Mesenchymal stem cell (in vitro differentiated cells and primary cell): ENCODE data around the gene SRGAP3.

Source experiments
- DNase-seq: peaks from one replicate; pipeline ENCODE4 v3.0.0-alpha.2; 2013
- H2AFZ ChIP-seq: one replicate; pipeline ENCODE4 v1.6.1; 2013; ENCODE audit warnings: low read depth, mild to moderate bottlenecking, control low read depth, inconsistent platforms, low read length, moderate library complexity
- H2AK5ac ChIP-seq: 2 replicates; pipeline ENCODE4 v1.6.1; 2013; ENCODE audit warnings: low read length, moderate library complexity, mild to moderate bottlenecking, inconsistent platforms; ENCODE audit not compliant: severe bottlenecking
- H2BK120ac ChIP-seq: one replicate; pipeline ENCODE4 v1.6.1; 2013; ENCODE audit warnings: low read depth, mild to moderate bottlenecking, inconsistent platforms, low read length, moderate library complexity
- H2BK12ac ChIP-seq, 2 experiments: one replicate each; pipeline ENCODE4 v1.6.1; 2013; ENCODE audit warnings: inconsistent platforms in 2 of 2, low read length in 2 of 2, mild to moderate bottlenecking in 2 of 2, moderate library complexity in 2 of 2, control low read depth in 1 of 2
- H2BK15ac ChIP-seq: one replicate; pipeline ENCODE4 v1.6.1; 2013; ENCODE audit warnings: mild to moderate bottlenecking, low read depth, inconsistent platforms; ENCODE audit not compliant: poor library complexity, severe bottlenecking
- H2BK5ac ChIP-seq: 2 replicates; pipeline ENCODE4 v1.6.1; 2013; ENCODE audit warnings: low read depth, mild to moderate bottlenecking, low read length, control low read depth, inconsistent platforms; ENCODE audit not compliant: poor library complexity, severe bottlenecking
- H3K14ac ChIP-seq, 2 experiments: one replicate each; pipeline ENCODE4 v1.6.1; 2013; ENCODE audit warnings: inconsistent platforms in 2 of 2, low read length in 2 of 2, control low read depth in 1 of 2, mild to moderate bottlenecking in 1 of 2, moderate library complexity in 1 of 2
- H3K18ac ChIP-seq, 2 experiments: one replicate each; pipeline ENCODE4 v1.6.1; 2013; ENCODE audit warnings: inconsistent platforms in 2 of 2, low read length in 2 of 2, control low read depth in 1 of 2, low read depth in 1 of 2, mild to moderate bottlenecking in 1 of 2
- H3K23ac ChIP-seq, 2 experiments: one replicate each; pipeline ENCODE4 v1.6.1; 2013; ENCODE audit warnings: inconsistent platforms in 2 of 2, low read length in 2 of 2, mild to moderate bottlenecking in 2 of 2, moderate library complexity in 2 of 2, control low read depth in 1 of 2
- H3K27ac ChIP-seq: 2 replicates; pipeline ENCODE4 v1.5.1; 2013; ENCODE audit warnings: mild to moderate bottlenecking, moderate library complexity, low read length, control low read depth, inconsistent platforms; ENCODE audit not compliant: poor library complexity, severe bottlenecking
- H3K27me3 ChIP-seq, 2 experiments: 2 replicates each; pipeline versions ENCODE4 v1.6.1 to v1.7.0; 2013; ENCODE audit warnings: low read length in 2 of 2, mild to moderate bottlenecking in 2 of 2, moderate library complexity in 2 of 2, control low read depth in 1 of 2, inconsistent platforms in 1 of 2; ENCODE audit not compliant: control insufficient read depth in 1 of 2, insufficient read depth in 1 of 2
- H3K36me3 ChIP-seq, 2 experiments: 2 replicates each; pipeline versions ENCODE4 v1.6.1 to v1.7.0; 2013; ENCODE audit warnings: low read length in 2 of 2, control low read depth in 1 of 2, inconsistent platforms in 1 of 2, low read depth in 1 of 2, mild to moderate bottlenecking in 1 of 2; ENCODE audit not compliant: insufficient read depth in 2 of 2, control insufficient read depth in 1 of 2
- H3K4ac ChIP-seq, 2 experiments: one replicate each; pipeline ENCODE4 v1.6.1; 2013; ENCODE audit warnings: inconsistent platforms in 2 of 2, low read length in 2 of 2, mild to moderate bottlenecking in 2 of 2, moderate library complexity in 2 of 2, control low read depth in 1 of 2, low read depth in 1 of 2
- H3K4me1 ChIP-seq: 2 replicates; pipeline ENCODE4 v1.6.1; 2013; ENCODE audit warnings: low read depth, low read length, control low read depth; ENCODE audit not compliant: control insufficient read depth, insufficient read depth
- H3K4me2 ChIP-seq: 2 replicates; pipeline ENCODE4 v1.6.1; 2013; ENCODE audit warnings: low read length, mild to moderate bottlenecking, inconsistent platforms; ENCODE audit not compliant: poor library complexity, severe bottlenecking
- H3K4me3 ChIP-seq, 2 experiments: 2 replicates each; pipeline versions ENCODE4 v1.5.1 to v1.7.0; 2013; ENCODE audit warnings: low read length in 2 of 2, mild to moderate bottlenecking in 2 of 2, control low read depth in 1 of 2, low read depth in 1 of 2; ENCODE audit not compliant: insufficient read depth in 1 of 2
- H3K79me1 ChIP-seq: replicated peaks from 2 replicates; pipeline ENCODE4 v1.6.1; 2013; ENCODE audit warnings: mild to moderate bottlenecking, control low read depth, low read length, inconsistent platforms; ENCODE audit not compliant: poor library complexity, severe bottlenecking
- H3K9ac ChIP-seq: 2 replicates; pipeline ENCODE4 v1.7.0; 2013; ENCODE audit warnings: mild to moderate bottlenecking, low read length, moderate library complexity
- H3K9me3 ChIP-seq: 2 replicates; pipeline ENCODE4 v1.7.0; 2013; ENCODE audit warnings: mild to moderate bottlenecking, low read length; ENCODE audit not compliant: control insufficient read depth
- H4K8ac ChIP-seq: one replicate; pipeline ENCODE4 v1.6.1; 2013; ENCODE audit warnings: inconsistent platforms, mild to moderate bottlenecking, low read length, moderate library complexity
- H4K91ac ChIP-seq: one replicate; pipeline ENCODE4 v1.6.1; 2013; ENCODE audit warnings: mild to moderate bottlenecking, low read length, inconsistent platforms
- WGBS: methylation state at CpG from one replicate; pipeline ENCODE4 v1.1.7; 2013; ENCODE audit warnings: mixed read lengths; 5-methylcytosine and 5-hydroxymethylcytosine counted together

Gene SRGAP3

GRCh38 chr3:8987645-8988383, 261.6 kb downstream of the SRGAP3 start:
- H3K18ac ChIP-seq, result peak overlapping the region in 1 of 2 experiments; percentile 23
- no peaks in the 10 kb centered on the region for H3K9me3 ChIP-seq
- H3K4ac ChIP-seq, result no peak overlapping the region
- no peak overlapping the region for H3K14ac ChIP-seq
- H2BK120ac ChIP-seq, result no peak overlapping the region
- H3K4me1 ChIP-seq, result no peaks in the 10 kb centered on the region
- H2BK15ac ChIP-seq, result no peak overlapping the region
- peak; percentile 61 for DNase-seq
- WGBS, result 17% methylated on average over 15 of the region's 15 CpGs
- peaks cover 0 to 11% of the 10 kb centered on the region in 2 experiments for H3K27me3 ChIP-seq
- H3K23ac ChIP-seq, result no peak overlapping the region
- no peak overlapping the region for H2AK5ac ChIP-seq
- no peak overlapping the region for H2BK12ac ChIP-seq
- peaks cover 0 to 15% of the 10 kb centered on the region in 2 experiments for H3K36me3 ChIP-seq
- no peak overlapping the region for H2BK5ac ChIP-seq
- H2AFZ ChIP-seq, result no peak overlapping the region
- no peak overlapping the region for H3K27ac ChIP-seq
- no peaks in the 10 kb centered on the region for H3K79me1 ChIP-seq
- H3K9ac ChIP-seq, result no peak overlapping the region
- peak overlapping the region; percentile 57 for H4K8ac ChIP-seq
- H3K4me3 ChIP-seq, result no peak overlapping the region
- no peak overlapping the region for H4K91ac ChIP-seq
- no peak overlapping the region for H3K4me2 ChIP-seq

- Histone ChIP-seq H3K18ac (no peak overlapping the region), H2BK5ac (no peak overlapping the region), H3K9ac (no peak overlapping the region), H2BK15ac (no peak overlapping the region), H3K9me3 (no peaks in the 10 kb centered on the region), H3K4ac (no peak overlapping the region), H3K36me3 (peaks cover 0 to 15% of the 10 kb centered on the region in 2 experiments), H3K27ac (no peak overlapping the region), H4K91ac (no peak overlapping the region), H4K8ac (no peak overlapping the region), H3K4me3 (no peak overlapping the region), H3K14ac (no peak overlapping the region), H3K27me3 (peaks cover 0 to 6% of the 10 kb centered on the region in 2 experiments), H3K4me1 (no peaks in the 10 kb centered on the region), H3K4me2 (no peak overlapping the region), H2BK120ac (no peak overlapping the region), H2AK5ac (no peak overlapping the region), H2AFZ (no peak overlapping the region), H3K23ac (no peak overlapping the region), H2BK12ac (no peak overlapping the region), H3K79me1 (no peaks in the 10 kb centered on the region)
- no peak for DNase-seq
- WGBS, result 71% methylated on average over 3 of the region's 6 CpGs
These were observed 262.2 kb downstream of the SRGAP3 start for GRCh38 chr3:8987226-8987625.

- no peak overlapping the region for H2BK12ac ChIP-seq
- H3K14ac ChIP-seq, result no peak overlapping the region
- H2AK5ac ChIP-seq, result no peak overlapping the region
- H3K18ac ChIP-seq, result no peak overlapping the region
- no peak overlapping the region for H3K4me3 ChIP-seq
- H3K27ac ChIP-seq, result no peak overlapping the region
- peak overlapping the region; percentile 12 for H2BK15ac ChIP-seq
- H3K79me1 ChIP-seq, result no peaks in the 10 kb centered on the region
- H4K8ac ChIP-seq, result no peak overlapping the region
- no peak overlapping the region for H2AFZ ChIP-seq
- H3K9ac ChIP-seq, result no peak overlapping the region
- no peak for DNase-seq
- H2BK120ac ChIP-seq, result no peak overlapping the region
- H3K4ac ChIP-seq, result no peak overlapping the region
- H3K27me3 ChIP-seq, result peaks cover 0 to 7% of the 10 kb centered on the region in 2 experiments
- H3K4me2 ChIP-seq, result no peak overlapping the region
- H3K9me3 ChIP-seq, result no peaks in the 10 kb centered on the region
- no peak overlapping the region for H2BK5ac ChIP-seq
- WGBS, result 96% methylated on average over 4 of the region's 6 CpGs
- H4K91ac ChIP-seq, result no peak overlapping the region
- no peak overlapping the region for H3K23ac ChIP-seq
- H3K4me1 ChIP-seq, result no peaks in the 10 kb centered on the region
- H3K36me3 ChIP-seq, result peaks cover 0 to 14% of the 10 kb centered on the region in 2 experiments
These were observed 262.7 kb downstream of the SRGAP3 start for GRCh38 chr3:8986741-8987140.

GRCh38 chr3:8985876-8986275, 263.6 kb downstream of the SRGAP3 start:
- no peak overlapping the region for H2BK5ac ChIP-seq
- H3K9me3 ChIP-seq, result no peaks in the 10 kb centered on the region
- no peaks in the 10 kb centered on the region for H3K4me1 ChIP-seq
- H3K27ac ChIP-seq, result no peak overlapping the region
- no peak for DNase-seq
- H3K27me3 ChIP-seq, result peaks cover 0 to 11% of the 10 kb centered on the region in 2 experiments
- H2BK15ac ChIP-seq, result no peak overlapping the region
- no peak overlapping the region for H3K14ac ChIP-seq
- H4K91ac ChIP-seq, result no peak overlapping the region
- 90% methylated on average over 8 of the region's 9 CpGs for WGBS
- no peak overlapping the region for H2AFZ ChIP-seq
- H2BK12ac ChIP-seq, result no peak overlapping the region
- H3K79me1 ChIP-seq, result no peaks in the 10 kb centered on the region
- H4K8ac ChIP-seq, result no peak overlapping the region
- H2AK5ac ChIP-seq, result no peak overlapping the region
- H3K4ac ChIP-seq, result no peak overlapping the region
- peaks cover 0 to 7% of the 10 kb centered on the region in 2 experiments for H3K36me3 ChIP-seq
- no peak overlapping the region for H3K9ac ChIP-seq
- H3K23ac ChIP-seq, result no peak overlapping the region
- H2BK120ac ChIP-seq, result no peak overlapping the region
- no peak overlapping the region for H3K4me2 ChIP-seq
- no peak overlapping the region for H3K4me3 ChIP-seq
- H3K18ac ChIP-seq, result no peak overlapping the region
